GM19035 (cell line): Measurements from ENCODE around the gene SNX17.
A peak's percentile ranks its signal among the peaks of the same experiment; 100 is the strongest.
"Not testable (repeated sequence)": the region's sequence is repeated elsewhere in the genome, so short reads cannot be mapped to it uniquely, and the experiment has no call there.

Experiments used
- ATAC-seq: cut with Tn5 transposase; IDR thresholded peaks from one replicate; pipeline ENCODE4 v1.9.1; 2021; ENCODE audit not compliant: unreplicated experiment

The SNX17 gene

GRCh38 chr2:27398962-27399361 lies 28.5 kb downstream of the SNX17 start:
- no peak for ATAC-seq

- no peak for ATAC-seq
Observed at GRCh38 chr2:27400348-27401135, 30.1 kb downstream of the SNX17 start.

DNA sequence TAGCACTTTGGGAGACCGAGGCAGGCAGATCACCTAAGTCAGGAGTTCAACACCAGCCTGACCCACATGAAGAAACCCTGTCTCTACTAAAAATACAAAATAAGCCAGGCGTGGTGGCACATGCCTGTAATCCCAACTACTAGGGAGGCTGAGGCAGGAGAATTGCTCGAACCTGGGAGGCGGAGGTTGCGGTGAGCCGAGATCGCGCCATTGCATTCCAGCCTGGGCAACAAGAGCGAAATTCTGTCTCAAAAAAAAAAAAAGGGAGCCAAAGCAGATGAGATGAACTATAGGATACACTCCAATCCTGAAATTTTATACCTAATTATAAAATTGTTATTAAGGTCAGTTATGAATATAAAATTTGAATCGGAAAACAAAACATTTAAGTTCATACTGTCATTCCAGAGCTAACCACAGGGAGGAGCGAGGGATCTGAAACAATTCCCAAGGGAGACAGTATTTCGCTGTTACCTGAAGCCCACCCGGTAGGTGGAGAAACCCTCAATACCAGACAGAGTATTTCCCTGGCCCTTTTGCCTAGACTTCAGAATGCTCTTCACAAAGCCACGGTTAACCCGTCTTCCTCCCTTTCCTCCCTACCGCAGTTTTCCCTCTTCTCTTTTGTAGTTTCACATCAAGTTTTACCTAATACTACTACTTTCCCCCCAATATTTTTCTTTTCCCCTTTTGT lies 37.5 kb downstream of the SNX17 start:
- ATAC-seq, result no peak

DNA sequence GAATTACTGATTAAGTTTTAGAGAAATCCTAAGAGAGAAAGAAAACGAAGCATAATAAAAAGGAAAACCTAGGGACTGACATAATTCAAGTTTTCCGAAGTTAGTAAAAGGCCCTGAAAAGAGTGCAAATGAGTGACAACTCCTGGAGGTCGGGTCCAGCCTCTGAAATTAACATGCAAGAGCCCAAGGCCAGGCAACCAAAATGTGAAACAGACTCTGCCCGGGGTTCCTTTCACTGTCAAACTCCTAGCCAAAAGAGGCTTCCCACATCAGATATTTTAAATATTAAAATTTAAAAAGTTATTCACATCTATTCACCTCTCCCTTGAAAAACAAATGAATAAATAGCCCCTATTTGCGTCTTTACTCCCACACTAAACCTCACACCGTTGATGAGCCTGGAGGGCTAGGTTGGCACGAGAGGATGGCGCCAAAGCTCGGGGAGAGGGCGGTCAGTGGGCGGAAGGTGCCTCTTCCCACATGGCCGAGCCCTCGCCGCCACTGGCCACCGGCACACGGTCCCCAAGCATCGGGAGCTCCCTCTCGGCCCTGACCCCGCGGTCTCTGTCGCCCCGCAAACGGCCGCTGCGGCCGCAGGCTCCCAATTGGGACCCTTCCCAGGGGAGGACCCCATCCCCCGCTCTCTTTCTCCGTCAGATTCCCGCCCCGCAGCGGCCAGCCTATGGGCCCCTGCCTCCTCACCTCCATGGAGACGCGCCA lies 38.3 kb downstream of the SNX17 start:
- peak; percentile 34 for ATAC-seq

GRCh38 chr2:27409321-27410073 lies 39.1 kb downstream of the SNX17 start, which contains the start of gene PPM1G:
TSS of gene PPM1G (minus strand) at chr2:27409591. CDS start at chr2:27409422, 169 bp downstream.
- ATAC-seq, result peak; percentile 95

- no peak for ATAC-seq
Observed at GRCh38 chr2:27412419-27413152, 42.2 kb downstream of the SNX17 start.

- ATAC-seq, result no peak
Observed at GRCh38 chr2:27416151-27416550, 45.7 kb downstream of the SNX17 start.

- ATAC-seq, result no peak
Observed at GRCh38 chr2:27420996-27421395, 50.6 kb downstream of the SNX17 start.

DNA sequence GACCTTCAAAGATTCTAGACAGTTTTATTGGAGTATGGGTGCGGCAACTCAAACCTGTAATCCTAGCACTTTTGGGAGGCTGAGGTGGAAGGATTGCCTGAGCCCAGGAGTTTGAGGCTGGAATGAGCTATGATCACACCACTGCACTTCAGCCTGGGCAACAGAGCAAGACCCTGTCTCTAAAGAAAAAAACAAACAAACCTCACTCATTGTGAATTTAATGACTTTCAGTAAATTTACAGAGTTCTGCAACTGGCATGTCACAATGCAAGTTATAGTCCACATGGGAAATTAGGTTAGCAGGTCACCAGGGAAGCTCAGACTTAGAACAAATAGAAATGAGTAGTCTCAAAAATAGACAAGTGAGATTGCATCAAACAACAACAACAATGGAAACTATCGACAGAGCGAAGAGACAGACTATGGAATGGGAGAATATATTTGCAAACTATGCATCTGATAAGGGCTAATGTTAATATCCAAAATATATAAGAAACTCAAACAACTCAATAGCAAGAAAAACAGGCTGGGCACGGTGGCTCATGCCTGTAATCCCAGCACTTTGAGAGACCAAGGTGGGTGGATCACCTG lies 51.3 kb downstream of the SNX17 start:
- no peak for ATAC-seq

- no peak for ATAC-seq
Observed at GRCh38 chr2:27422958-27423357, 52.5 kb downstream of the SNX17 start.

GRCh38 chr2:27425039-27425438 lies 54.6 kb downstream of the SNX17 start:
- ATAC-seq, result not testable (repeated sequence)
